Measurements from ENCODE around the gene STT3B.

- TF ChIP-seq CTCF (IDR thresholded peaks at IDR 0.05): no peak
- no peak for TF ChIP-seq ZFX (IDR thresholded peaks at IDR 0.05; ENCODE audit: borderline replicate concordance)
Measured at GRCh38 chr3:31486865-31487533, 45.7 kb upstream of the STT3B start.

Data from 22Rv1 (cell line).